Measurements from ENCODE around the gene CFAP47. TPM values are rescaled to one million over a fixed set of nuclear protein-coding genes. Genes with fewer than 3 reads are reported as not detected.
"Not testable (repeated sequence)": the region's sequence is repeated elsewhere in the genome, so short reads cannot be mapped to it uniquely, and the experiment has no call there.

Gene CFAP47
- total RNA-seq, 2 experiments from 2014 or later, result not detected

DNA sequence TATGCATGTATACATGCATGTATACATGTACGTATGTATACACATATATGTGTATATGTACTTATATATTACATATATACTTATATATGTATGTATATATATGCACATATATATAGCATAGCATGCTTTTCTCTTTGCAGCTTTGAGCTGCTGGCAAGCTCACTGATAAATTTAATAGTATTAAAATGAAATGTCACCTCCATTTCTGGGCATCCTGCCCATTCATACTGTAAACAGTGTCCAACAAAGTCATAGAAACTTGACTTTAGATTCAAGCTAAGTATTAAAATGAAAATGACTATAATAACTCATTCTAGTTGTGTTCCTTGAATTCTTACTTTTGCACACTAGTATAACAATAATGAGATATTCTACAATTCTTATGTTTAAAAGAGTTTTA lies 163.7 kb downstream of the CFAP47 start:
- Histone ChIP-seq H3K9me3 (ENCODE audit: low read length) (no peaks in the 10 kb centered on the region), H3K4me3 (ENCODE audit: low read depth, low read length, poor library complexity, severe bottlenecking) (no peak overlapping the region), H4K20me1 (ENCODE audit: insufficient read depth, low read length) (no peaks in the 10 kb centered on the region), H3K36me3 (ENCODE audit: insufficient read depth, low read length) (no peaks in the 10 kb centered on the region), H3K4me1 (ENCODE audit: insufficient read depth, low read length, poor library complexity, severe bottlenecking) (no peaks in the 10 kb centered on the region), H3K27ac (ENCODE audit: low read depth, low read length, poor library complexity, severe bottlenecking) (no peak overlapping the region), H3K4me2 (ENCODE audit: low read length) (no peak overlapping the region), H2AFZ (ENCODE audit: low read length) (no peak overlapping the region), H3K79me2 (ENCODE audit: insufficient read depth, low read depth, low read length) (no peaks in the 10 kb centered on the region), H3K9me2 (ENCODE audit: insufficient read depth, low read length) (no peaks in the 10 kb centered on the region)
- DNase-seq (ENCODE audit: low spot score), result no peak
- ChIA-PET POLR2A (no interaction called here), CTCF (ENCODE audit: unreplicated experiment) (no interaction called here)
- BruUV-seq (replicated peaks), result no TSS peak
- TF ChIP-seq CTCF (conservative IDR thresholded peaks at IDR 0.05; ENCODE audit: low read length) (no peak), EZH2phosphoT487 (IDR thresholded peaks at IDR 0.05; ENCODE audit: borderline replicate concordance, low read depth, low read length) (no peak)
- intact Hi-C loops (cut with micrococcal nuclease; ENCODE audit: unreplicated experiment), result no loop called here

- TF ChIP-seq CTCF (conservative IDR thresholded peaks at IDR 0.05; ENCODE audit: low read length) (no peak), EZH2phosphoT487 (IDR thresholded peaks at IDR 0.05; ENCODE audit: borderline replicate concordance, low read depth, low read length) (no peak)
- Histone ChIP-seq H2AFZ (ENCODE audit: low read length) (no peak overlapping the region), H3K9me3 (ENCODE audit: low read length) (no peaks in the 10 kb centered on the region), H3K4me2 (ENCODE audit: low read length) (no peak overlapping the region), H3K4me1 (ENCODE audit: insufficient read depth, low read length, poor library complexity, severe bottlenecking) (no peaks in the 10 kb centered on the region), H3K27ac (ENCODE audit: low read depth, low read length, poor library complexity, severe bottlenecking) (no peak overlapping the region), H3K9me2 (ENCODE audit: insufficient read depth, low read length) (no peaks in the 10 kb centered on the region), H3K79me2 (ENCODE audit: insufficient read depth, low read depth, low read length) (no peaks in the 10 kb centered on the region), H4K20me1 (ENCODE audit: insufficient read depth, low read length) (no peaks in the 10 kb centered on the region), H3K36me3 (ENCODE audit: insufficient read depth, low read length) (no peaks in the 10 kb centered on the region), H3K4me3 (ENCODE audit: low read depth, low read length, poor library complexity, severe bottlenecking) (no peak overlapping the region)
- ChIA-PET CTCF (ENCODE audit: unreplicated experiment) (no interaction called here), POLR2A (no interaction called here)
- DNase-seq (ENCODE audit: low spot score), result no peak
- intact Hi-C loops (cut with micrococcal nuclease; ENCODE audit: unreplicated experiment), result no loop called here
- no TSS peak for BruUV-seq (replicated peaks)
Measured at GRCh38 chrX:36087366-36087765, 167.8 kb downstream of the CFAP47 start.

GRCh38 chrX:36088939-36089338 lies 169.4 kb downstream of the CFAP47 start:
- DNase-seq (ENCODE audit: low spot score); CTCF ChIA-PET (ENCODE audit: unreplicated experiment); BruUV-seq (replicated peaks); H3K9me3 ChIP-seq (ENCODE audit: low read length); H2AFZ ChIP-seq (ENCODE audit: low read length); H4K20me1 ChIP-seq (ENCODE audit: insufficient read depth, low read length); intact Hi-C loops (cut with micrococcal nuclease; ENCODE audit: unreplicated experiment); H3K4me1 ChIP-seq (ENCODE audit: insufficient read depth, low read length, poor library complexity, severe bottlenecking); H3K79me2 ChIP-seq (ENCODE audit: insufficient read depth, low read depth, low read length); H3K9me2 ChIP-seq (ENCODE audit: insufficient read depth, low read length); H3K4me2 ChIP-seq (ENCODE audit: low read length); H3K4me3 ChIP-seq (ENCODE audit: low read depth, low read length, poor library complexity, severe bottlenecking); POLR2A ChIA-PET; H3K36me3 ChIP-seq (ENCODE audit: insufficient read depth, low read length); H3K27ac ChIP-seq (ENCODE audit: low read depth, low read length, poor library complexity, severe bottlenecking): not testable (repeated sequence)

Data from OCI-LY7 (cell line).